DOHH2 (cell line): ENCODE measurements around the gene GMEB1.
A peak's percentile ranks its signal among the peaks of the same experiment; 100 is the strongest.

Experiments used
- CTCF ChIP-seq: fragments of 200-600 bp; sonication (generic); IDR thresholded peaks from one replicate; pipeline ENCODE4 v1.5.1; 2014; ENCODE audit warnings: antibody characterized with exemption, mild to moderate bottlenecking, low read depth, low read length; ENCODE audit not compliant: poor library complexity, severe bottlenecking
- EZH2phosphoT487 ChIP-seq: fragments of 200-600 bp; sonication (generic); IDR thresholded peaks from 2 replicates; pipeline ENCODE4 v1.6.1; 2017; ENCODE audit warnings: borderline replicate concordance, mild to moderate bottlenecking, antibody characterized with exemption, low read length, moderate library complexity, mixed read lengths

GRCh38 chr1:28640766-28641165, 27.8 kb upstream of the GMEB1 start:
- TF ChIP-seq CTCF = peak; percentile 46
- TF ChIP-seq EZH2phosphoT487 = no peak
